ENCODE measurements around the gene WNT5A. TPM values are rescaled to one million over a fixed set of nuclear protein-coding genes. Genes with fewer than 3 reads are reported as not detected.

The WNT5A gene
- polyA plus RNA-seq, 1 donor (not counting 4 experiments of a cell fraction or from before 2014, with no cell fraction given), result 9.4 TPM

- Histone ChIP-seq H3K9me1 (ENCODE audit: control insufficient read depth, extremely low read depth, insufficient read depth, low read length) (no peaks in the 10 kb centered on the region), H3K27me3 (ENCODE audit: control insufficient read depth, extremely low read depth, insufficient read depth, low read length) (no peaks in the 10 kb centered on the region), H3K36me3 (ENCODE audit: control insufficient read depth in 2 of 2, extremely low read depth in 1 of 2, insufficient read depth in 2 of 2, low read length in 2 of 2) (peaks cover 14 to 22% of the 10 kb centered on the region in 2 experiments), H3K9ac (ENCODE audit: control insufficient read depth, extremely low read depth, insufficient read depth, low read length) (no peak overlapping the region), H3K4me3 (ENCODE audit: control insufficient read depth in 2 of 3, extremely low read depth in 1 of 3, insufficient read depth in 2 of 3, low read depth in 1 of 3, low read length in 3 of 3) (no peak overlapping the region), H2AFZ (ENCODE audit: control insufficient read depth, low read length) (no peak overlapping the region), H4K20me1 (ENCODE audit: control insufficient read depth, extremely low read depth, insufficient read depth, low read length) (no peaks in the 10 kb centered on the region), H3K4me1 (ENCODE audit: control insufficient read depth, extremely low read depth, insufficient read depth, low read length) (peaks cover 10% of the 10 kb centered on the region), H3K27ac (ENCODE audit: control insufficient read depth, insufficient read depth, low read length) (no peak overlapping the region), H3K4me2 (ENCODE audit: control insufficient read depth, extremely low read depth, insufficient read depth, low read depth, low read length) (no peak overlapping the region), H3K79me2 (ENCODE audit: control insufficient read depth, insufficient read depth, low read length) (peaks cover 5% of the 10 kb centered on the region), H3K9me3 (ENCODE audit: control insufficient read depth, low read depth, low read length) (no peaks in the 10 kb centered on the region)
- dilution Hi-C loops (cut with MboI; ENCODE audit: extremely low pct_ligation_motif_present, low sequenced_read_pairs), result no loop called here
- FAIRE-seq (no peak), DNase-seq (ENCODE audit: low read depth, low spot score) (no peak)
- TF ChIP-seq EZH2 (IDR thresholded peaks at IDR 0.05; ENCODE audit: low read length), result no peak
- TF ChIP-seq CTCF (optimal IDR thresholded peaks at IDR 0.05 in 1 of 3, IDR thresholded peaks at IDR 0.05 in 1 of 3, conservative IDR thresholded peaks at IDR 0.05 in 1 of 3; ENCODE audit: extremely low read depth in 1 of 3, insufficient read depth in 2 of 3, low read length in 3 of 3), result no peak
These were observed 15.4 kb downstream of the WNT5A start for GRCh38 chr3:55471522-55472280.

DNA sequence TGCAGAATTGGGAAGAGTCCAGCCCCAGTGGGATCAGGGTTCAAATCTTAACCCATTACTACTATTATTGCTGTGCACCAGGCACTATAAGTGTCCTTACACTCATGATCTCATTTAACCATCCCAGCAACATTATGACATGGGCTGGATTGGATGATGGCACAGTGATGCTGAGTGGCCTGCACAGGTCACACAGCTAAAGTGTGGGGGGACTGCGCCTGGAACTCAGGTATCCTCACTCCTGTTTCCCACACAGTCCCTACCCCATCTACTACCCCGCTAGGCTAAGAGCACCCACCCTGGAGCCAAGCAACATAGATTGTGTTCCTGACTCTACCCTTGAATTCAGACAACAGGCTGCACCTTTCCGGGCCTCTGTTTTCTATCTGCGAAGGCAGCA lies 16.0 kb downstream of the WNT5A start:
- peaks cover 2% of the 10 kb centered on the region for H3K79me2 ChIP-seq (ENCODE audit: control insufficient read depth, insufficient read depth, low read length)
- H3K9me3 ChIP-seq (ENCODE audit: control insufficient read depth, low read depth, low read length), result no peaks in the 10 kb centered on the region
- H2AFZ ChIP-seq (ENCODE audit: control insufficient read depth, low read length), result no peak overlapping the region
- H4K20me1 ChIP-seq (ENCODE audit: control insufficient read depth, extremely low read depth, insufficient read depth, low read length), result no peaks in the 10 kb centered on the region
- dilution Hi-C loops (cut with MboI; ENCODE audit: extremely low pct_ligation_motif_present, low sequenced_read_pairs), result no loop called here
- no peak overlapping the region for H3K4me2 ChIP-seq (ENCODE audit: control insufficient read depth, extremely low read depth, insufficient read depth, low read depth, low read length)
- no peak overlapping the region for H3K9ac ChIP-seq (ENCODE audit: control insufficient read depth, extremely low read depth, insufficient read depth, low read length)
- no peaks in the 10 kb centered on the region for H3K9me1 ChIP-seq (ENCODE audit: control insufficient read depth, extremely low read depth, insufficient read depth, low read length)
- FAIRE-seq, result no peak
- no peak overlapping the region for H3K27ac ChIP-seq (ENCODE audit: control insufficient read depth, insufficient read depth, low read length)
- peaks cover 8% of the 10 kb centered on the region for H3K4me1 ChIP-seq (ENCODE audit: control insufficient read depth, extremely low read depth, insufficient read depth, low read length)
- no peaks in the 10 kb centered on the region for H3K27me3 ChIP-seq (ENCODE audit: control insufficient read depth, extremely low read depth, insufficient read depth, low read length)
- H3K36me3 ChIP-seq (ENCODE audit: control insufficient read depth in 2 of 2, extremely low read depth in 1 of 2, insufficient read depth in 2 of 2, low read length in 2 of 2), result peaks cover 14 to 22% of the 10 kb centered on the region in 2 experiments
- no peak overlapping the region for H3K4me3 ChIP-seq (ENCODE audit: control insufficient read depth in 2 of 3, extremely low read depth in 1 of 3, insufficient read depth in 2 of 3, low read depth in 1 of 3, low read length in 3 of 3)
- DNase-seq (ENCODE audit: low read depth, low spot score), result no peak
- no peak for TF ChIP-seq CTCF (optimal IDR thresholded peaks at IDR 0.05 in 1 of 3, IDR thresholded peaks at IDR 0.05 in 1 of 3, conservative IDR thresholded peaks at IDR 0.05 in 1 of 3; ENCODE audit: extremely low read depth in 1 of 3, insufficient read depth in 2 of 3, low read length in 3 of 3)
- TF ChIP-seq EZH2 (IDR thresholded peaks at IDR 0.05; ENCODE audit: low read length), result no peak
